Measurements from ENCODE around the gene ASCC1.

DNA sequence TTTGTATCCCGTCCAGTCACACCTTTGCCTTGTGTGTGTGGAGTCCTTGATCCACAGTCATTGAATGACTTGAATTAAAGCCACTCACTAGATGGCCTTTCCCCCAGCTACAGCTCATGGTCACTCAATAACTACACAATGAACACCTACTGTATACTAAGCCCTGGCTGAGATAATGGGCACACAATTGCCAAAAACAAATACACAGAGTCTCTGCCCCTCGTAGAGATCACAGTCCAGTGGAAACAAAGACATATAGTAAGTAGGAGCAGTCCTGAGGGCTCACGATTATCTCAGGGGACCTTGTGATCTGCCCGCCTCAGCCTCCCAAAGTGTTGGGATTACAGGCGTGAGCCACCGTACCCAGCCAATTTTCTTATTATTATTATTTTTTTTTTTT is 35.6 kb upstream of the ASCC1 start:
- TF ChIP-seq, protein P1, sequence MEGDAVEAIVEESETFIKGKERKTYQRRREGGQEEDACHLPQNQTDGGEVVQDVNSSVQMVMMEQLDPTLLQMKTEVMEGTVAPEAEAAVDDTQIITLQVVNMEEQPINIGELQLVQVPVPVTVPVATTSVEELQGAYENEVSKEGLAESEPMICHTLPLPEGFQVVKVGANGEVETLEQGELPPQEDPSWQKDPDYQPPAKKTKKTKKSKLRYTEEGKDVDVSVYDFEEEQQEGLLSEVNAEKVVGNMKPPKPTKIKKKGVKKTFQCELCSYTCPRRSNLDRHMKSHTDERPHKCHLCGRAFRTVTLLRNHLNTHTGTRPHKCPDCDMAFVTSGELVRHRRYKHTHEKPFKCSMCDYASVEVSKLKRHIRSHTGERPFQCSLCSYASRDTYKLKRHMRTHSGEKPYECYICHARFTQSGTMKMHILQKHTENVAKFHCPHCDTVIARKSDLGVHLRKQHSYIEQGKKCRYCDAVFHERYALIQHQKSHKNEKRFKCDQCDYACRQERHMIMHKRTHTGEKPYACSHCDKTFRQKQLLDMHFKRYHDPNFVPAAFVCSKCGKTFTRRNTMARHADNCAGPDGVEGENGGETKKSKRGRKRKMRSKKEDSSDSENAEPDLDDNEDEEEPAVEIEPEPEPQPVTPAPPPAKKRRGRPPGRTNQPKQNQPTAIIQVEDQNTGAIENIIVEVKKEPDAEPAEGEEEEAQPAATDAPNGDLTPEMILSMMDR (IDR thresholded peaks at IDR 0.05) = no peak
- TF ChIP-seq POLR2AphosphoS5 (IDR thresholded peaks at IDR 0.05; ENCODE audit: insufficient read depth in 1 of 2, low read depth in 1 of 2) (no peak), POLR2A (IDR thresholded peaks at IDR 0.05) (no peak)
